Stimulated activated naive CD8-positive, alpha-beta T cell treated with anti-CD3 and anti-CD28 coated beads, Interleukin-15, Interleukin-2, amounts not matched to agents 100 U/mL and 50 U/mL, for 24 hours (primary cell): ENCODE measurements around the gene PCBP1.
"Not testable (repeated sequence)": the region's sequence is repeated elsewhere in the genome, so short reads cannot be mapped to it uniquely, and the experiment has no call there.

ENCODE experiments used
- ATAC-seq: fragments of 150-1000 bp; cut with Tn5 transposase; one replicate; pipeline ENCODE4 v1.10.0; 2021
- DNase-seq: peaks from one replicate; pipeline ENCODE4 v3.0.0; 2021

PCBP1 gene

DNA sequence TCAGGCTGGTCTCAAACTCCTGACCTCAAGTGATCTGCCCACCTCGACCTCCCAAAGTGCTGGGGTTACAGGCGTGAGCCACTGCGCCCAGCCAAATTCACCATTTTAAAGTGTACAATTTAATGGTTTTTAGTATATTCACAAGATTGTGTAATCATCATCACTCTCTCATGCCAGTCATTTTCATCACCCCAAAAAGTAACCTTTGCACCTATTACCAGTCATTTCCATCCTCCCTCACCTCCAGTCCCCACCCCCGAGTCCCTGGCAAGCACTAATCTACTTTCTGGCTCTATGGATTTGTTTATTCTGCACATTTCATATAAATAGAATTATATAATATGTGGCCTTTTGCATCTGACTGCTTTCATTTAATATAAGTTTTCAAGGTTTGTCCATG lies 10.8 kb downstream of the PCBP1 start:
- DNase-seq = no peak
- no peak for ATAC-seq

DNA sequence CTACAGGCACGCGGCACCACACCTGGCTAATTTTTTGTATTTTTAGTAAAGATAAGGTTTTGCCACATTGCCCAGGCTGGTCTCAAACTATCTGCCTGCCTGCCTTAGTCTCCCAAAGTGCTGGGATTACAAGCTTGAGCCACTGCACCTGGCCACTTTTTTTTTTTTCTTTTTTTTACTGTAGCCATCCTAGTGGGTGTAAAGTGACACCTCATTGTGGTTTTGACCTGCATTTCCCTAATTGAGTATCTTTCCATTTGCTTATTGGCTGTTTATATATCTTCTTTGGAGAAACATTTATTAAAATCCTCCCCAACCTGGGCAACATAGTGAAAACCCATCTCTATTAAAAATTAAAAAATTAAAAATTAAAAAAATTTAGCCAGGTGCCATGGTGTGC lies 12.0 kb downstream of the PCBP1 start:
- ATAC-seq = no peak

DNA sequence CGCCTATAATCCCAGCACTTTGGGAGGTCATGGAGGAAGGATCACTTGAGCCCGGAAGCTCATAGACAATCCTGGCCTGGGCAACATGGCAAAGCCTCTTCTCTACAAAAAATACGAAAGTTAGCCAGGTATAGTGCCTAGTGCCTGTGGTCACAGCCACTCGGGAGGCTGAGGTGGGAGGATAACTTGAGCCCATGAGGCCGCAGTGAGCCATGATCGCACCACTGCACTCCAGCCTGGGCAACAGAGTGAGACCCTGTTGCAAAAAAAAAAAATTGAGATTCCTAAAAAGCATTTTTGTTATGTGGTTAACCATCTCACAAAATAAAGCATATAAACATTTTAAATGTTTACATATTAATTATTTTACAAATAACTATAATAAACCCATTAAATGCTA lies 13.9 kb downstream of the PCBP1 start:
- no peak for DNase-seq
- no peak for ATAC-seq

More for the DNA sequence above, 12.0 kb downstream of the PCBP1 start:
- no peak for DNase-seq

DNA sequence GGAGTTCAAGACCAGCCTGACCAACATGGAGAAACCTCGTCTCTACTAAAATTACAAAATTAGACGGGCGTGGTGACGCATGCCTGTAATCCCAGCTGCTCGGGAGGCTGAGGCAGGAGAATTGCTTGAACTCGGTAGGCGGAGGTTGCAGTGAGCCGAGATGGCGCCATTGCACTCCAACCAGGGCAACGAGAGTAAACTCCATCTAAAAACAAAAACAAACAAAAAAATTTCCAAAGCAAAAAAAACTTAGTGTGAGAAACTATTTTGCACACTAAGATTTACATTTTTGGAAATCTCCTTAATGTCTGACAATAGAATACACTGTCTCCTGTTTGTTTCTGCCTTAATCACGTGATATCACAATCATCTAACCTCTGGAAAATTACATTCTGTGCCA lies 14.4 kb downstream of the PCBP1 start:
- not testable (repeated sequence) for ATAC-seq, DNase-seq

DNA sequence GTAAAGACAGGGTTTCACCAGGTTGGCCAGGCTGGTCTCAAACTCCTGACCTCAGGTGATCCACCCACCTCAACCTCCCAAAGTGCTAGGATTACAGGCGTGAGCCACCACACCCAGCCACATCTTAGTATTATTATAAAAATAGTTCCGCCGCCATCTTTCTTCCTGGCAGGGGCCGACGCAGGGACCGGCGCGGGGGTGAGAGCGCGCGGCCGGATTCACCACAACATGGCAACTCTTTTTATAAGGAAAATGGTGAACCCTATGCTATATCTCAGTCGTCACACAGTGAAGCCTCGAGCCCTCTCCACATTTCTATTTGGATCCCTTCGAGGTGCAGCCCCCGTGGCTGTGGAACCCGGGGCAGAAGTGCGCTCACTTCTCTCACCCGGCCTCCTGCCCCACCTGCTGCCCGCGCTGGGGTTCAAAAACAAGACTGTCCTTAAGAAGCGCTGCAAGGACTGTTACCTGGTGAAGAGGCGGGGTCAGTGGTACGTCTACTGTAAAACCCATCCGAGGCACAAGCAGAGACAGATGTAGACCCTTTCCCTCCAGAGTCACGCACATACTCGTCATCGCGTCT lies 15.1 kb downstream of the PCBP1 start:
- not testable (repeated sequence) for DNase-seq, ATAC-seq

DNA sequence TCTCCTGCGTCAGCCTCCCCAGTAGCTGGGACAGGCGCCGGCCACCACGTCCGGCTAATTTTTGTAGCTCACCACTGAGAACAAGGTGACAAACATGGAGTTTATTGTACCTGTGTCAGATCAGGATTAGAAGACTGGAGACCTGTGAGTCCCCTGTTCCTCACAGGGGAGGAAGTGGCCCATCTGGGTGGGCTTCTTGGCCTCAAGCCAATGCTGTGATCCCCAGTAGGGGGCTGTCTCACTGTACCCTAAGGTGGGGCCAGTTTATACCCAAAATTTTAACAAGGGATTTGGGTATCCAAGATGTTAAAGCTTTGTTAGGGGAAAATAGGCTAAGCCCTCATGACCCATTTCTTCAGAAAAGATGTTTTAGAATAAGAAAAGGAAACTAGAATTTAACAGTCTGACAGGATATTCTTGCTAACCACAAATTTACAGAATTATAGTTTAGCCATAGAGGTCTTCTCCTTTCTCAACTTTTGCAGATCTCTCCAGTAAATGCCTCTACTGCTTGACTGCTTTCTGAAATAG lies 16.3 kb downstream of the PCBP1 start:
- DNase-seq (peak; percentile 42), ATAC-seq (no peak)

DNA sequence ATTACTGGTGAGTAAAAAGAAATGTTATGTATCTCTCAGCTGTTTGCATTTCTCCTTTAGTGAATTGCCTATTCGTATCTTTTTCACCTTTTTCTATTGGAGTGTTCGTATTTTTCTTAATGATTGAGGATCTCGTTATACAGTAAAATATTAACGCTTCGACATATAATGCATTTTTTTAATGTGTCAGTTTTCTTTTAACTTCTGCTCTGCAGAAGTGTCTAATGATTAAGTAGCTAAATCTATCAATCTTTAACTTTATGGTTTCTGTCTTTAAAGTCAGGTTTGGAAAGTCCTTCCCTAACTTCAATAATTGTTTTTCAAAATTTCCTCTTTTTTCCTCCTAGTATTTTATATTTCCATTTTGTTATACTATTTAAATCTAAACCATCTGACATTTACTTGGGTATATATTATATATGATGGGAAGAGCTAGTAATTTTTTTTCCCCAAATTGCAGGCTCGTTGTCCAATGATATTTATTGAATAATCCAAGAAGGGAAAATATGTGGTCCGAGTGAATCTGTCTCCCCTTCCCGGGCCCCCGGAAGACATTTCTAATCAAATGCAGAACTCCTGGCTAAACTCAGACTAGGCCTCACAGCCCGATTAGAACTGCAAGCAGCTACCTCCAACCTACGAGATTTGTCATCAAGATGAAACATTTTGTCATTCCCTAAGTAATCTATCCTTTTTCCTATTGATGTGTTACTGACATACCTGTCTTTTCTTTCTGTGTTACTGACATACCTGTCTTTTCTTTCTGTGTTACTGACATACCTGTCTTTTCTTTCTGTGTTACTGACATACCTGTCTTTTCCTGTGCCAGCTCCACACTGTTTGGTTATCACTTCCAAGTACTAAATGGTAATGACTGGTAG lies 17.2 kb downstream of the PCBP1 start:
- DNase-seq = peak; percentile 63
- no peak for ATAC-seq

DNA sequence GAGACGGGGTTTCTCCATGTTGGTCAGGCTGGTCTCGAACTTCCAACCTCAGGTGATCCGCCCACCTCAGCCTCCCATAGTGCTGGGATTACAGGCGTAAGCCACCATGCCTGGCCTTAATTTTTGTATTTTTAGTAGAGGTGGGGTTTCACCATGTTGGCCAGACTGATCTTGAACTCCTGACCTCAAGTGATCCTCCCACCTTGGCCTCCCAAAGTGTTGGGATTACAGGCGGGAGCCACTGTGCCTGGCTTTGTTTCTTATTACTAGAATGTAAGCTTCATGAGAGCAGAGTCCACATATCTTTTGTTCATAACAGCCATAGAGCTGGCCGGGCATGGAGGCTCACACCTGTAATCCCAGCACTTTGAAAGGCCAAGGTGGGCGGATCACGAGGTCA lies 18.9 kb downstream of the PCBP1 start:
- not testable (repeated sequence) for DNase-seq, ATAC-seq

DNA sequence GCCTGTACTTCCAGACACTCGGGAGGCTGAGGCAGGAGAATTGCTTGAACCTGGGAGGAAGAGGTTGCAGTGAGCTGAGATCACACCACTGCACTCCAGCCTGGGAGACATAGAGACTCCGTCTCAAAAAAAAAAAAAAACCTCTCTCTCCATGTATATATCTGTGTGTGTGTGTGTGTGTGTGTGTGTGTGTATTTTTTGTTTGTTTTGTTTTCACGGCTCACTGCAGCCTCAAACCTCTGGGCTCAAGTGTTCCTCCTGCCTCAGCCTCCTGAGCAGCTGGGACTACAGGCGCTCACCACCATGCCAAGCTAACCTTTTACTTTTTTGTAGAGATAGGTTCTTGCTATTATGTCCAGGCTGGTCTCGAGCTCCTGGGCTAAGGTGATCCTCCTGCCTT lies 23.1 kb downstream of the PCBP1 start:
- DNase-seq, ATAC-seq: not testable (repeated sequence)

DNA sequence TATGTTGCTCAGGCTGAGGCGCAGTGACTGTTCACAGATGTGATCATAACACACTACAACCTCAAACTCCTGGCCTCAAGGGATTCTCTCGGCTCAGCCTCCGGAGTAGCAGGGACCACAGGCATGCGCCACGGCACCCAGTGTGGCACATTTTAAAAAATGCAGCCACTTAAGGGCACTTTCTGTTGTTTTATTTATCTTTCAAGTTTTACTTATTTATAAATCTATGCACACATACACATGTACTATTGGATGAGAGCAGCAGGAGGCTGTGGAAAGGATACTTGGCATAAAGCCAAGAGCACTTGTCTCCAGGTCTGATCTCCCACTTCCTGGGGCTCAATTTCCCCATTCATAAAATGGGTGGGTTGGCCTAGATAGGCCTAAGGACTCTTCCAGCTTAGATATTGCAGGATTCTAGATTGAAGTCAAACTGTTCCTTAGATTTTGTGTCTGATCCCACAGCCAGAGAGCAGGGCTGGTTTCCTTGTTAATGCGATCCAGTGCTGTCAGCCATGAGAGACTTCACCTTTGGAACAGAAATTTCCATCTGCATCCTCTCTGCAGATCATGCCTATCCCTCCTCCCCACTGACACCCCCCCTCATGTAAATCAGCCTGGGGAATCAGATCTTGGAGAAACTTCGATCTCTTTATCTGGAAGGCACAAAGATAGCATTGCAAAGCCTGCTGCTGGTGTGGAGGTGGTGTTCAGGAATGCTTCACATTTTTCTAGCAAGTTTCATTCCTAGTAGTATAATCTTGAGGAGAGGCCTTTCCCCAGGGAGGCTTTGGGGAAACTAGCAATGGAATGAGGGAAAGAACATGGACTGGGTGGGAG lies 24.7 kb downstream of the PCBP1 start:
- no peak for ATAC-seq
- no peak for DNase-seq

DNA sequence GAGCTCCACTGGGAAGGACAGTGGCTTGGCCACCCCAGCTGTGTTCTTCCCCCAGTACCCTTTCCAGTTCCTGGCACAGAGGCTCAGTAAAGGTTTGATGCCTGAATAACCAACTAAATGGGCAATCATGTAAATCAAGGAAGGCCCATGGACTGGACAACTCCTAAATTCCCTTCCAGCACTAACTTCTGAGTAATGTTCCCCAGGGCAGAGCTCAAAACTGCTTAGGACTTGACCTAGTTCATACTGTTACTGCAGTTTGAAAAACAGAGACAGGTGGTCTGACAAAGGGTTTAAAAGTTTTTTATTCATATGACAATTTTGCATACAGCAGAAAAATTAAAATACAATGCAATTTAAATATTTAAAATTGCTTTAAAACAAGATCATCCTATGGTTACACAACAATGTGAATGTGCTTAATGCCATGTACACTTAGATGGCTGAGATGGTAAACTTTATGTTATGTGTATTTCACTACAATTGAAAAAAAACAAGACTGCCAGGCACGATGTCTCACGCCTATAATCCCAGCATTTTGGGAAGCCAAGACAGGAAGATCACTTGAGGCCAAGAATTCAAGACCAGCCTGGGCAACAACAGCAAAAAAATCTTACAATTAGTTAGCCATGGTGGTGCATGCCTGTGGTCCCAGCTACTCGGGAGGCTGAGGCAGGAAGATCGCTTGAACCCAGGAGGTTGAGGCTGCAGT lies 26.2 kb downstream of the PCBP1 start:
- no peak for ATAC-seq
- DNase-seq = no peak

DNA sequence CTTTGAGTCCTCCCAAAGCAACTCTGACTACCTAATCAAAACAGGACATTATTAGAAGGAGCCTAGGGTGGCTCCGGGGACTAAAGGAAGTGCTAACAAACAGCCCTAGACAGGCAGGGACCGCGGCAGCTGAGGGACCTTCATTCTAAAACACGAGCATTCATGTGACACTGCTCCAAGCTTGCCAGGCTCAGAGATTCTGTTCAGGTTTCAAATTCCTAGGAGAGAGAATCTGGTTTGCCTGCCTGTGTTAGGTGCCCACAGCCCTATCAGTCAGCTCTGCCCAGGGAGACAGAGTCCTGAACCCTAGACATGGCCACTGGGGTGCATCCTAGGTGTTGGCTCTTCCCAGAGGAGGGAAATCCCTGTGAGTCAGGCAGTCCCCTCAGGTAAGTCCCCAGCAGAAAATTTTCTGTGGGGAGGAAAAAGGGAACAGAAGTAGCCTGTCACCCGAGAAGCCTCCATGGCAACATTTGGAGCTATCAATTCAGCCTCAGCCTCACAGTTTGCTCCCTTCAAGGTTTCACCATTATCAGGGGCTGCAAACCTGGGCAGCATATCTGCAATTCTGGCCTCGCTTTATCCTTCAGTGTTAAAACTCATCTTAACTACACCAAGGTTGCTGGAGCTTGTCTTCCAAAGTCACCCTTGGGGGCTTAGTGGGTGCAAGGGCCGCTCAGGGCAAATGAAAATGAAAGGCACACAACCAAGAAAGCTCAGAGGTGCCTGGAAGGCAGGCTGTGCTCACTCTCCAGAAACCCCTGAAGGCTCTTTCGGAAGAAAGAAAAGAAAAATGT lies 28.6 kb downstream of the PCBP1 start:
- ATAC-seq (peak; percentile 57), DNase-seq (peak; percentile 14)

DNA sequence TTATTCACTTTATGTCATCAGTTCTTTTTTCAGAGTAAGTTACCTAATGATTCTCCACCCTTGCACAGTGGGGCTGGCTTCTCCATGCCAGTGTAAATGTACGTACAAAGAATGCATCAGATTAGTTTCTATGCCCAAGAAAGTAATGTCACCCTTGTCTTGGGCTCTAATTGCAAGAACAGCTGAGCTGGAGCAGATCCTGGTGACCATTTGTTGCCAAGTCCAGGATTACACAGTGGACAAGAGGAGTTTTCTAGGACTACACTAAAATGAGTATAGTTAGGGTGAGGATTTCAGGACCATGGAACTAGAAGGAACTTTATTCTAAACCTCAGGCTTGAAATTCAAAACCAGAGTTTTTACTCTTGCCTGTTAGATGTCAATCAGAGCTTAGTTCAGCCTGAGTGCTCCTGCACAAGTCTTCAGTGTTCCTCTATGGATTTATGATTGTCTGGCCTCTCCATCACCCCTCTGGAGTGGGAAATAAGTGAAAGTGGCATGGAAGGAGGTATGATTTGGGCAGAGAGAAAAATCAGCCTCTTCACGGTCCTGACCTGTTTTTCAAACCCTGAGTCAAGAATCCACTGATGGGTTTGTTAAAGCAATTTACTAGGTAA lies 29.8 kb downstream of the PCBP1 start:
- no peak for DNase-seq
- no peak for ATAC-seq

DNA sequence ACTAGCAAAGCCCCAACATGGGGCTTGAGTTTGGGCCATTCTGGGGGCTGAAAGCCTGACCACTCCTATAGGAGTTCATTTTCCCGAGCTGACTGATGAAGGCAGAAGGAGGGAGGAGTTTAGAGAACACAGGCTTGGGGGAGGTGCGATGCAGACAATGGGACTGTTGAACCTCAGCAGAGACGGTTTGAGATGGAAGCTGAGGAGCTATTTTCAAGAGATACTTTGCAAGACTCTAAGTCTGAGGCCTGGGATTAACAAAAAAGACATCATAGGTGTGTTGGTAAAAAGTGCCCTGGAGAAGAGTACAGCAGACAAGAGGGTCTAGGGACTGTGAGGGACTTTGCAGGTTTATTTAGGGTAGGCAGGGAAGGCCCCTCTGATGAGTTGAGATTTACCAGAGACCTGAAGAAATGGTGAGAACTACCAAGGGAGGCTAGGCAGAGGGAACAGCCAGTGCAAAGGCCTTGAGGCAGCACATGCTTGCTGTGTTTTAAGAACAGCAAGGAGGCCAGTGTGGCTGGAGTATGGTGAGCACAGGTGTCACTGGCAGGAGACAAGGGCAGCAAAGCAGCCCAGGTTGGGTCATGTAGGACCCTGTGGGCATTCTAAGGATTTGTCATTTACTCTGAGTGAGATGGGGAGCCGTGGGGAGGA lies 31.6 kb downstream of the PCBP1 start:
- ATAC-seq (no peak), DNase-seq (no peak)

DNA sequence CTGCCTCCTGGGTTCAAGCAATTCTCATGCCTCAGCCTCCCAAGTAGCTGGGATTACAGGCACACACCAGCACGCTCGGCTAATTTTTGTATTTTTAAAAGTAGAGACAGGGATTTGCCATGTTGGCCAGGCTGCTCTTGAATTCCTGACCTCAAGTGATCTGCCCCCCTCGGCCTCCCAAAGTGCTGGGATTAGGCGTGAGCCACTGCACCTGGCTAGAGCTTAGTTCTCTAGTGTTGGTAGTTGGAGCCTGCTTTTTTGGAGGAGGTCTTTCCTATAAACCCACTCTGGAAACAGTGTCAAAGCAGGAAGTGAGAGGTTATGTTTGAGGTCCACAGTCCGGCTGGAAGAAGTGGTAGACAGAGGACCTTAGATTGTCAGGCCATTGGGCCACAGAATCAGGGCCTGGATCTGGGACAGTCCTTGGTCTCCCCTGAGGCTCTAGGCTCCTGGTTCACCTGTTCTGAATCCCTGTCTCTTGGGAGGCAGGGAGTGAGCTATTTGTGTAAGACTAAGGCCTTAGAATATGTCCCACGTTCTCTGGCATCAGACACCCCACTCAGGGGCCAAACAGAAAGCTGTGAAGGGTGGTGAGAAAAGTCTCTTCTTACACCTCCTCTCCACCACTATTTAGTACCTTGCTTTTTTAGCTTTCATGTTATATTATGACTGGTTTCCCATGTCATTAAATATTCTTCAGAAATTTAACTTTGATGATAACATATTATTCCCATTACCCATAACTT lies 34.5 kb downstream of the PCBP1 start:
- no peak for ATAC-seq

DNA sequence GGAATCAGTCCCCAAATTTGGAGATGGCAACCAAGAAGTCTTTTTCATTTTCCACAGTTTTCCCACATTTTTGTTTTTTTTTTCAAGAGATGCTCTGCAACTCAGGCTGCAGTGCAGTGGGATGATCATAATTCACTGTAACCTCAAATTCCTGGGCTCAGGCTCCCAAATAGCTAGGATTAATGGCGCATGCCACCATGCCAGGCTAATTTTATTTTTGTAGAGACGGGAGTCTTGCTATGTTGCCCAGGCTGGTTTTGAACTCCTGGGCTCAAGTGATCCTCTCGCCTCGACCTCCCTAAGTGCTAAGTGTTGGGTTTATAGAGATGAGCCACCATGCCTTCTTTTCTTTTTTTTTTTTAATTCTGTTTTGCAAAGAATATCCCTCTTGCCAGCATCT lies 35.2 kb downstream of the PCBP1 start:
- no peak for DNase-seq
- ATAC-seq = no peak

More for the DNA sequence above, 34.5 kb downstream of the PCBP1 start:
- DNase-seq = peak; percentile 14

DNA sequence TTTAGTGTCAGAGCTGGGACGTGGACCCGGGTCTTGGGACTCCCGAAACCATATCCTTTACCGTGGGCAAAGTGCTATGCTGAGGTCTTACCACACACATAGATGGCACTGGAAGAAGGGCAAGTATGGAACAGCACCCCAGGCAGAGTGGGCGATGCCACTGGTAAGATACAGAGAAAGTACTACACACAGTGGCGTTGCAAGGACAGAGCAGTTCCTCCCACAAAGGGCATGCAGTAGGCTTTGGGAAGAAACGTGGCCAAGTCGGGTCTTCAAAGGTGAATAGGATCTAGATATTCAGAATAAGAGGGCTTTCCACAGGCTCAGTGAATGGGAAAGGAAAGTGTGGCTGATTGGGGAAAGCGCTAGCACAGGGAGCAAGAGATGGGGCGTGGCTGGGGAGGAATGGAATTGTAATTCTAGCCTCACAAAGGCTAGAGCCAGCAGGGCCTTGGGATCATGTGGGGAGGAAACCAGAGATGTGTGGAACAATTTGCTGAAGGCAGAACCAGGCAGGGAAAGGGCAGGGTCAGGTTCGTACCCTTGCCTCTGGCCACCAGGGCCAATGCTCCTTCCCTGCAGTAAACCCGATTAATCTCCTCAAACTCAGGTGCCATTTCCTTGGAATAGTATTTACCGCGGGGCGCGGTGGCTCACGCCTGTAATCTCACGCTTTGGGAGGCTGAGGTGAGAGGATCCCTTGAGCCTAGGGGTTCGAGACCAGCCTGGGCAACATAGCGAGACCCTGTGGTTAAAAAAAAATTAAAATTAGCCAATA lies 36.0 kb downstream of the PCBP1 start:
- ATAC-seq = no peak

DNA sequence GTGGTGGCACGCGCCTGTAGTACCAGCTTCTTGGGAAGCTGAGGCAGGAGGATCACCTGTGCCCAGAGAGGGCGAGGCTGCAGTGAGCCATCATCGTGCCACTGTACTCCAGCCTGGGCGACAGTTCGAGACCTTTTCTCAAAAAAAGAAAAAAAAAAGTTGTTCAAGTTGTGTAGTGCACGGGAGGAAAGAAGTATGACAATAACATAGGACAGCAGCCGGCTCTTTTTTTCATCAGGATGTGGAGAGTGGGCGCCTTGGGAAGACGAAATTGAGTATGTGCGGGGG lies 36.5 kb downstream of the PCBP1 start:
- peak; percentile 19 for ATAC-seq
- no peak for DNase-seq

More for the DNA sequence above, 36.0 kb downstream of the PCBP1 start:
- DNase-seq = no peak
